Stimulated activated CD4-positive, alpha-beta T cell treated with anti-CD3 and anti-CD28 coated beads, Interleukin-12 subunit alpha, Interleukin-12 subunit beta, amount 100 ng/mL, for 4 hours (primary cell): ENCODE data around the gene MADD.

Source experiments
- DNase-seq: peaks from one replicate; pipeline ENCODE4 v3.0.0-alpha.2; 2020

MADD gene

GRCh38 chr11:47342036-47342803 is 72.3 kb downstream of the MADD start:
- DNase-seq = no peak

DNA sequence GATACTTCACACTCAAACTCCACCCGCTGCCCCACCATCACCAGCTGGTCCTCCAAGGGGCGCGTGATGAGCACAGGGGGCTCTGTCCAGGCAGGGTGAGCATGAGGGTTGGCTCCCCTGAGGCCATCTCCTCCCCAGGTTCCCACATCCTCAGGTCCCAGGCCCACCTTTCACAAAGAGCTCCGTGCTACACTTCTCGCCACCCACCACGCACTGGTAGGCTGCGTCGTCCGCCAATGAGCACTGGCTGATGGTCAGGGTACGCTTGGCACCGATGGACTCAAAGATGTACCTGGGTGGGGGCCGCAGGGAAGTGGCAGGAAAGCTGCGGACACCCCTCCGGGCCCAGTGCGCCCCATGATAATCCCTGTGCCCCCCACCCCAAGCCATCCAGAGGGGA is 72.9 kb downstream of the MADD start:
- no peak for DNase-seq

GRCh38 chr11:47345890-47346563 is 76.1 kb downstream of the MADD start:
- DNase-seq = no peak

GRCh38 chr11:47347137-47347536 is 77.2 kb downstream of the MADD start:
- no peak for DNase-seq

DNA sequence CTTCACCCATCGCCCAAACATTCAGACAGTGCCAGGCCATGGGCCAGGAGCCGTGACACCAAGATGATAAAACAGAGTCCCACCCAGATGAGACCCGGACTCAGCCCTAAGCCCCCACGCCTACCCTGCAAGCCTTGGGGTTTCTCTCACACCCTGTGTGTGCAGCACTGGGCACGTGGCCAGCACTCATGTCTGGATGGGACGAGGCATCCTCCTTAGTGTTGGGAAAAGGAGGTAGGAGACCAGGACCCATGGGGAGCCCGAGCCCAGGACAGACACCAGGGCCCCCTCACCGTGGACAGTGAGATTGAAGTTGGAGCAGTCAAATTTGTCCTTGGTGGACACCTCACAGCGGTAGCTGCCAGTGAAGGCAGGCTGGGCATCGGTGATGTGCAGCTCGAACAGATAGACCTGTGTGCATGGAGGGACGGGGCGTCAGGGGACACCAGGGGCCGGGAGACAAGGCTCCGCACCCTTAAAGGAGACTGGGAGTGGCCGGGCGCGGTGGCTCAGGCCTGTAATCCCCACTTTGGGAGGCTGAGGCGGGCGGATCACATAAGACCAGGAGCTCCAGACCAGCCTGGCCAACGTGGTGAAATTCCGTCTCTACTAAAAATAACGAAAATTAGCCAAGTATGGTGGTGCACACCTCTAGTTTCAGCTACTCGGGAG is 78.3 kb downstream of the MADD start:
- no peak for DNase-seq

DNA sequence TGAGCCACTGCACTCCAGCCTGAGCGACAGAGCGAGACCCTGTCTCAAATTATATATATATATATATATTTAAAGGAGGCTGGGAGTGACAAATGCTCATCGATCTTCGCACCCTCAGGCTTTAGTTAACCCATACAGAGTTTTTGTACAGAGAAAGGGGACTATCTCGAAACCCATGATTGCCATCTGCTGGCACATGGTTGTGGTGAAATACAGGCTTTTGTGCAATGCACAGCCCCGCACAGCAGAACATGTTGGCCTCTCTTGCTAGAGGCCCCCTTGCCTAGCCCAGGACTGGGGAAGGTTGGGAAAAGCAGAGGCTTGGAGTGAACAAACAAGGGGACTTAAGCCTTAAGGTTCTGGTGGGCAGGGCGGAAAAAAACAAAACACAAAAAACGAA is 78.9 kb downstream of the MADD start:
- DNase-seq = no peak

DNA sequence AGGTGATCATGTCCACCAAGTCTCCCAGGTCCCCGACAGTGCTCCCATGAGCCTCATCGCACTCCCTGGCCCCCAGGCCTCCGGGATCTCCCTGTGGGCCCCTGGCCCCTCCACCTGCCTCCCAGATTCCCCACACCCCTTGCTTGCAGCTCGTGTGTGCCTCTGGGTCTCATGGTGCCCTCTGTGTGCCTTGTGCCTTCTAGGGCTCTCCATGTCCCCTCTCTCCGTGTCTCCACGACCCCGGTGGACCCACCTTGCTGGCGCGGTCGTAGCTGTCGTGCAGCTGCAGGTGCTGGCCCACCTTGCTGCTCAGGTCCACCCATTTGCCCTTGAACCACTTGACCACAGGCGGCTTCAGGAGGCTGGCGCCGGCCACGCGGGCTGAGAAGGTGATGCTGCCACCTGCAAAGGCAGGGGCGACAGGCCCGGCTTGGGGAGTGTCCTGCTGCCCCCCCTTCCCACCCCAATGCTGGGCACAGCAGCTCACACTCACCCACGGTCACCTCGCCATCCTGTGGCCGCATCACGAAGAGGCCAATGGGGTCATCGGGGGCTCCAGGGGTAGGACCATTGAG is 79.7 kb downstream of the MADD start:
- DNase-seq = no peak

DNA sequence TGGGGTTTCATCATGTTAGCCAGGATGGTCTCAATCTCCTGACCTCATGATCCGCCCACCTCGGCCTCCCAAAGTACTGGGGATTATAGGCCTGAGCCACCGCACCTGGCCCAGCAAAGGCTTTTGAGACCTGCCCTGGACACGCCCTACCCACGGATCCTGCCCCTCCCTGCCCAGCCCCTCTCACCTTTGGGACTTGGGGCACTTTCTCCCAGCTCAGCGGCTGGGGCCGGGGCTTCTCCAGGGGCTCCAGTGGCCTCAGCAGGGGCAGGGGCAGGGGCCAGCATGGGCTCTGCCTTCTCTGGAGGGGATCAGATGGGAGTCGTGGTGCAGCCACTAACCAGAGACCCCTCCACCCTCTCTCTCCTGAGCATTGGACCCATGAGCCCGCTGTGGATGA is 80.4 kb downstream of the MADD start:
- no peak for DNase-seq

DNA sequence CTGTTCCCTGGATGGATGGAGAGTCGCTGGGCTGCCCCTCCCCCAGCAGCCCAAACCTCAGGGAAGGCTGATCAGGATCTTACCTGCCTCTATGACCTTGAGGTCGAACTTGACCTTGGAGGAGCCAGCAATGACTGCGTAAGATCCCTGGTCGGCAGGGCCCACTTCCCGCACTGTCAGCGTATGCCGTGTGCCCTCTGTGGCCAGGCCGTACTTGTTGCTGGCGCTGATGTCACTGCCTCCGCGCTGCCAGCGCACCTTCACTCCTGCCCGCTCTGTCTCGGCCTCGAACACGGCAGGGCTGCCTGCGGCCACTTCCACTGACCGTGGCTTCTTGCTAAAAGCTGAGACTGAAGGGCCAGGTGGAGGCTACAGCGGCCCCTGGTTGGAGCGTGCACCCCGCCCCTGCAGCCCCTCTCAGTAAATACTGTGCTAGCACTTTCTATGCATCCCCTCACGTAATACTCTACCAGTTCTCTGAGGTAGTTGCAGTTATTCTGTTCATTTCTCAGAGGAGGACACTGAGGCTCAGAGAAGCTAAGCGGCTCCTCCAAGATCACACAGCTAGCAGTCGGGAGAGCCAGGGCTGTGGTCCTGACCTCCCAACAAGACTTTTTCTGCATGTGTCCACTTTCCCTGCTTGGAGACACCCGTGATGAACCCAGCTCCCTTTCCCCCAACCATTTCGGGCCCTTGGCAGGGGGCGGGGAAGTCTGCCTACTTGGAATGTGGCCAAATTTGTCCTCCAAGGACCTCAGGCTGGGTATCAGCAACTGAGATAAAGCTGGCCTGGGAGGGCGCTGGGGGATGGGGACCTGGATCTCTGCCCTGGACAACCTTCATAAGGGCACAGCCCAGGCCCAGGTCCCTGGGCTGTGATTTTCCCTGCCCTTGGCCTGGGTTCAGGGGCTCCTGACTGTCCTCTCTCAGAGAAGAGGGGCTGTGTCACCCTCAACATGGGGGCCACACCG is 81.5 kb downstream of the MADD start:
- no peak for DNase-seq

- no peak for DNase-seq
Measured at GRCh38 chr11:47352556-47352955, 82.6 kb downstream of the MADD start, which contains the start of gene MYBPC3. MYBPC3 (minus strand) TSS chr11:47352702; CDS start chr11:47352647, 55 bp downstream.

DNA sequence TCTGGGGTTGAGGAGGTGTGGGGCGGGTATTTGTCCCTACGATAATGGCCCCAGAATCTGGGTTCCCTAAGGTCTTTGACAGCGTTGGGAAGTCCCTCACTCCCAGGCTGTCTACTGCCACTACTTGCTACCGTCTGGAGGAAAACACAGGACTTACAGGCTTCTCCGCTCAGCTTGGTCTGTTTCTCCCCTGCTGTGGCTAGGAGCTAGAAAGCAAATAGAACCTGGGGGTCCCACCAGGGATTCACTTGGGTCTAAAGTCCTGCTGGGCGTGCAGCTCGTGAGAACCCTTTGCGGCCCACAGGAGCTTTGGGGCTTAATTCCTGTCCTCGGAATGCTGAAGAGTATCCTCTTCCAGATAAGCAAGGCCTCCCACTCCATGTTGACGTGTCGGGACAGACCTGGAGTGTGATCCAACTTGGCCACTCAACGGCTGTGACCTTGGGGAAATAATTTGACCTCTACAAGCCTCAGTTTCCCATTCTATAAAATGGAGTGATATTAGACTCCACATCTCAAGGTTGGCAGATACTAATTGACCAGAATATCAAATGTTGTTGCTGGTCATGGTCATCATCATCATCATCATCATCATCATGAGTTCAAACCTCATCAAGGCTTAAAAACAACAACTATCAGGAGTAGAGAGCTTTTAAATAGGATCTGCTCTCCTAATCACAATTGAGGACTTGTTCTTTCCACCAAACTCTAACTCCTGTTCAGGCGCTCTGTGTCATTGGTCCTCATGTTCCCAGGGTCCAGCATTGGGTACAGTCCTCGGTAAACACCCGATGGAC is 84.2 kb downstream of the MADD start:
- DNase-seq = no peak

DNA sequence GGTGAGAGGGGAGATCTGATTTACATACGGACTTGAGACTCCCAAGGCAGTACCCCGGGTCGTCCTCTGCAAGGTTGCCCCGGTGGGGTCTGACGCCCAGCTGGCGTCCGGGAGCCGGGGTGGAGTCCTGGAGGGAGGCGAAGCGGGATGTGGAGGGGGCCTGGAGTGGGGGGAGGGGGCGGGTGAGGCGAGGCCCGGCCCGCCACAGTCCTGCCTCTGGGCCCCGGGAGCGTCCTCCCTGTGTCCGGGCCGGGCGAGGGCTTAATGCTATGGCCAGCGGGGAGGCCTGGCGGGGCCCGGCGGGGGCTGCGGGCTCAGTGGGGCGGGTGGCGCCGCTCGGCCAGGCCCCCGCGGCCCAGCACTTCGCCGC is 85.0 kb downstream of the MADD start:
- DNase-seq = no peak

DNA sequence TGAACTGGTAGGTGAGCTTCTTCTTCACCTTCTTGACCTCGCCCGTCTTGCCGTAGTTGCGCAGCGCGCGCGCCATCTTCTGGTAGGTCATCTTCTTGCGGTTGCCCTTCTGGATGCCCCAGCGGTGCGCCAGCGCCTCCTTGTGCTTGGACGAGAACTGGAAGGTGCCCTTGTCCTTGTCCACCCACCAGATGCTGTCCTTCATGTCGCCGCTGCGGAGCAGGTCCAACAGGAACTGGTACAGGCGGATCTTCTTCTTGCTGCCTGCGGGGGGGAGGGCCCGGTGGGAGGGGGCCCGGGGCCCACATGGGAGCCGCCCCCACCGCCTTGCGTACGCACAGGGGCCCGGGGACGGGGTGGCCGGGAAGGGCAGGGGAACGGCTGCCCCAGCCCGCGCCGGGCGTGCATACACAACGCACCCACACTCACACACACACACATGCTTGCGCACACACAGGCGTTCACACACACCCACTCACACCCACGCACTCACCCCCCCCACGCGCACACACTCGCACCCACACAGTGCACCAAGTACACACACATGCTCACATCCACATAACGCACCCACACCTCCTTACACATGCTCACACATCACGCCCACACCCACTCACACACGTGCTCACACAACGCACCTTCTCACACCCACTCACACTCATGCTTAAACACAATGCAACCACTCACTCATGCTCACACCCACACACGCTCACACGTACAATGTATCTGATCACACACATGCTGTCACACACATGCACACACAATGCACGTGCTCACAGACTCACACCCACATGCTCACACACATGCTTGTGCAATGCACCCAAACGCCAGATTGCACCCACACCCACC is 85.6 kb downstream of the MADD start:
- DNase-seq = no peak

DNA sequence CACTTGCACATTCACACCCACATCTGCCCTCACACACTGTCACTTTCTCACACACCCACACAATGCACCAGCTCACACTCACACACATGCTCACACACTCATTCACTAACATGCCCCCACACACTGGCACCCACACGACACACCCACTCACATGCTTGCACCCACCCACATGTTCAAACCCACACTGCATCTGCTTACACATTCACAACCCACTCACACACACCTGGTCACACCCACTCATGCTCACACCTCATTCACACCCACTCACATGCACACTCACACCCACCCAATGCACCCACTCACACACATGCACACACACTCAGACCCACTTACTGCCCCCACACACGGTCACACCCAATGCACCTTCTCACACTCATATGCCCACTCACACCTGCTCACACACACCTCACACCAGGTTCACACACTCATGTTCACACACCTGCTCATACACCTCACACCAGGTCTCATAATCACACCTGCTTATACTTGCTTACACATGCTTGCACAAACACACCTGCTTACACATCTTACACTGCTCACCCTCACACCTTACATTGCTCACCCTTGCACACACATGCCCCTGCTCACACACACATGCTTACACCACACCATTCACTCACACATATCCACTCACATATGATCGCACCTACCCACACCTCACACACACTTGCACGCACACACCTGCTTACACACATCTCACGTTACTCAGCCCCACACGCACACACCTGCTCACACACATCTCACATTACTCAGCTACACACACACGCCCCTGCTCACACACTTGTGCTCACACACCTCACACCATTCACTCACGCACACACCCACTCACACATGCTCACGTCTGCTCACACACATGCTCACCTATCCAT is 86.4 kb downstream of the MADD start:
- no peak for DNase-seq

GRCh38 chr11:47356998-47357329 is 87.0 kb downstream of the MADD start:
- no peak for DNase-seq

- no peak for DNase-seq
Measured at GRCh38 chr11:47357985-47358730, 88.2 kb downstream of the MADD start.

- DNase-seq = no peak
Measured at GRCh38 chr11:47358731-47359051, 88.8 kb downstream of the MADD start.

DNA sequence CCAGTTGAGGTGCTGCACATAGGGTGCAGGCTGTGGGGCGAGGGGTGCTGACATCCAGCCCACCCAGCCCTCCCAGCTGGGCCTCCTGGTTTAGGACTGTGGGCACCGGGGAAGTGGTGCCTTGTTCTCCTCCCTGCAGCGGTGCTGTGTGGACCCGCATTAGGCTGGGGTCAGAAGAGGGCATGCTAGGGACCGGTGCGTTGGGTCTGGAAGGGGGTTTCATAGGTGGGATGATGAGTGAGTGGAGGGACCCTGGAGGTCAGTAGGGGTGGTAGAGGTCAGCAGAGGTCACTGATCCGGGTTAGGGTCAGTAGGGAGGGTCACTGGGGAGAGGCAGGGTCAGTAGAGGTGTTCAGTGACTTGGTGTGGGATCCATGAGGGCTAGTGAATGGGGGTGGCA is 89.2 kb downstream of the MADD start:
- DNase-seq = no peak

- DNase-seq = no peak
Measured at GRCh38 chr11:47359586-47359985, 89.7 kb downstream of the MADD start.
